H1 (cell line): ENCODE data around the gene OMP. TPM values are rescaled to one million over a fixed set of nuclear protein-coding genes. Genes with fewer than 3 reads are reported as not detected.

ENCODE experiments used
- TCF12 ChIP-seq: IDR thresholded peaks from 2 replicates; pipeline ENCODE4 v1.6.1; 2011; ENCODE audit warnings: low read depth, mild to moderate bottlenecking, low read length
- polyA plus RNA-seq, 7 experiments: library from polyadenylated mRNA; depleted of rRNA in 3 of 7; stranded (reverse) in 5 of 7; unstranded in 2 of 7; fragments of >200 nt in 5 of 7; fragments of 200-250 nt in 2 of 7; gene quantifications; 1 replicate in 5 of 7; 2 replicates in 1 of 7; 4 replicates in 1 of 7; pipeline versions ENCODE4 v1.2.1 to v1.2.3, GENCODE V29; 2011 to 2013; ENCODE audit warnings: missing spikeins in 2 of 7, mixed read lengths in 2 of 7
- total RNA-seq: library from RNA; stranded (reverse); fragmentation: NEBNext Ultra II Directional; extraction: Animal tissue kit (Norgen Biotek cat#: 25700); gene quantifications from 2 replicates; pipeline ENCODE4 v1.2.1, GENCODE V29; 2021

The OMP gene
- total and polyA plus RNA-seq, 2 of the 8 experiments (the other 6 are each of a cell fraction or from before 2014, with no cell fraction given) = not detected

DNA sequence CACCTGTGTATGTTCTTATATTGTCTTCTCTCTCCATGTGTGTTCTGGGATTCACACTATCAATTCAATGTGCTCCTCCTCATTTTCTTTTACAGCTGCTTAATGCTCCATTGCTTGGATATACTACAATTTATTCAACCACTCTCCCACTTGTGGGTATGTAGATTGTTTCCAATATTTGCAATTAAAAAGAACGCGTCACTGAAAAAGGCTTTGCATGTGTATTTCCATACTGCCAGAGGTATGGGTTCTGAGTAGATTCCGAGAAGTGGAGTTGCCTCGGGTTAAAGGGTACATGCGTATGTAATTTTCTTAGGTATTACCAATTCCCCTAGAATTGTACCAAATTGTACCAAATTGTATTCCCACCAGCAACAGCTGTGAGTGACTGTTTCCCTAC, 42.8 kb upstream of the OMP start (continued):
- no peak for TF ChIP-seq TCF12
